ENCODE data around the gene COG5.
"Not testable (repeated sequence)": the region's sequence is repeated elsewhere in the genome, so short reads cannot be mapped to it uniquely, and the experiment has no call there.

The COG5 gene

GRCh38 chr7:107220806-107221205, 342.9 kb downstream of the COG5 start:
- not testable (repeated sequence) for DNase-seq (ENCODE audit: low spot score)

GRCh38 chr7:107220356-107220755, 343.4 kb downstream of the COG5 start:
- DNase-seq (ENCODE audit: low spot score), result no peak

GRCh38 chr7:107219563-107220244, 344.0 kb downstream of the COG5 start:
- DNase-seq (ENCODE audit: low spot score), result no peak

- no peak for DNase-seq (ENCODE audit: low spot score)
Observed at GRCh38 chr7:107213945-107214344, 349.8 kb downstream of the COG5 start.

GRCh38 chr7:107213193-107213788, 350.4 kb downstream of the COG5 start:
- DNase-seq (ENCODE audit: low spot score), result no peak

GRCh38 chr7:107212725-107213124, 351.0 kb downstream of the COG5 start:
- DNase-seq (ENCODE audit: low spot score), result no peak

- DNase-seq (ENCODE audit: low spot score), result no peak
Observed at GRCh38 chr7:107210400-107210799, 353.3 kb downstream of the COG5 start.

GRCh38 chr7:107209565-107209964, 354.2 kb downstream of the COG5 start:
- DNase-seq (ENCODE audit: low spot score), result no peak

- no peak for DNase-seq (ENCODE audit: low spot score)
Observed at GRCh38 chr7:107208563-107208962, 355.2 kb downstream of the COG5 start.

GRCh38 chr7:107208024-107208521, 355.6 kb downstream of the COG5 start:
- DNase-seq (ENCODE audit: low spot score), result no peak

GRCh38 chr7:107207459-107207858, 356.3 kb downstream of the COG5 start:
- no peak for DNase-seq (ENCODE audit: low spot score)

- no peak for DNase-seq (ENCODE audit: low spot score)
Observed at GRCh38 chr7:107206706-107207105, 357.0 kb downstream of the COG5 start.

GRCh38 chr7:107206136-107206535, 357.6 kb downstream of the COG5 start:
- DNase-seq (ENCODE audit: low spot score), result no peak

- DNase-seq (ENCODE audit: low spot score), result no peak
Observed at GRCh38 chr7:107203607-107204006, 360.1 kb downstream of the COG5 start.

- peak; percentile 34 for DNase-seq (ENCODE audit: low spot score)
Observed at GRCh38 chr7:107201795-107202450, 361.8 kb downstream of the COG5 start.

- no peak for DNase-seq (ENCODE audit: low spot score)
Observed at GRCh38 chr7:107196834-107197610, 366.7 kb downstream of the COG5 start.

- no peak for DNase-seq (ENCODE audit: low spot score)
Observed at GRCh38 chr7:107194052-107194451, 369.7 kb downstream of the COG5 start.

- DNase-seq (ENCODE audit: low spot score), result no peak
Observed at GRCh38 chr7:107190090-107190489, 373.6 kb downstream of the COG5 start.

GRCh38 chr7:107187774-107188173, 375.9 kb downstream of the COG5 start:
- DNase-seq (ENCODE audit: low spot score), result no peak

- no peak for DNase-seq (ENCODE audit: low spot score)
Observed at GRCh38 chr7:107186240-107186639, 377.5 kb downstream of the COG5 start.

GRCh38 chr7:107185716-107186115, 378.0 kb downstream of the COG5 start:
- DNase-seq (ENCODE audit: low spot score), result no peak

GRCh38 chr7:107181172-107181571, 382.5 kb downstream of the COG5 start:
- no peak for DNase-seq (ENCODE audit: low spot score)

Data from putamen (tissue), 1 donor.